K562 (cell line): ENCODE results near the gene MNDA. TPM values are rescaled to one million over a fixed set of nuclear protein-coding genes. Genes with fewer than 3 reads are reported as not detected.
A peak's percentile ranks its signal among the peaks of the same experiment; 100 is the strongest.

ENCODE experiments used
- ARID4B ChIP-seq: sonication (generic); formaldehyde crosslinking; IDR thresholded peaks from 2 replicates; pipeline ENCODE4 v1.8.0; 2022; ENCODE audit warnings: mild to moderate bottlenecking, missing genetic modification reagents
- CBX1 ChIP-seq: sonication (generic); IDR thresholded peaks from 2 replicates; pipeline ENCODE4 v1.6.1; 2016; ENCODE audit warnings: antibody characterized with exemption, low read depth, mild to moderate bottlenecking
- CC2D1A ChIP-seq: fragments of 450-650 bp; IDR thresholded peaks from 2 replicates; pipeline ENCODE4 v1.6.1; 2017; ENCODE audit warnings: mild to moderate bottlenecking
- EGR1 ChIP-seq: fragments of 450-650 bp; conservative IDR thresholded peaks from 2 replicates; pipeline ENCODE4 v1.6.1; 2017; ENCODE audit warnings: mild to moderate bottlenecking
- FOSL1 ChIP-seq: fragments of 200-800 bp; sonication (Bioruptor generic); conservative IDR thresholded peaks from 2 replicates; pipeline ENCODE4 v1.6.1; 2016; ENCODE audit warnings: missing genetic modification characterization, missing compliant biosample characterization
- KDM2B ChIP-seq: fragments of 250-450 bp; sonication (Bioruptor Pico); IDR thresholded peaks from 2 replicates; pipeline ENCODE4 v1.8.0; 2021; ENCODE audit warnings: mild to moderate bottlenecking, moderate library complexity
- NFIC ChIP-seq: fragments of 450-650 bp; IDR thresholded peaks from 2 replicates; pipeline ENCODE4 v1.6.1; 2017; ENCODE audit warnings: mild to moderate bottlenecking, inconsistent platforms
- RAD51 ChIP-seq: fragments of 450-650 bp; IDR thresholded peaks from 2 replicates; pipeline ENCODE4 v1.7.1; 2016; ENCODE audit warnings: low read depth, mild to moderate bottlenecking, borderline replicate concordance
- RB1 ChIP-seq: fragments of 450-650 bp; IDR thresholded peaks from 2 replicates; pipeline ENCODE4 v1.6.1; 2017; ENCODE audit warnings: low read depth, mild to moderate bottlenecking
- RBFOX2 ChIP-seq: fragments of 200-400 bp; formaldehyde crosslinking; IDR thresholded peaks from 2 replicates; pipeline ENCODE4 v1.6.1; 2017; ENCODE audit warnings: low read depth, mild to moderate bottlenecking, low read length, moderate library complexity
- SRSF1 ChIP-seq: fragments of 200-400 bp; formaldehyde crosslinking; IDR thresholded peaks from 2 replicates; pipeline ENCODE4 v1.6.1; 2017; ENCODE audit warnings: mild to moderate bottlenecking, low read depth, low read length, moderate library complexity
- TEAD4 ChIP-seq, 2 experiments: sonication (generic) in 1 of 2; formaldehyde crosslinking in 1 of 2; IDR thresholded peaks; 2 replicates each; pipeline versions ENCODE4 v1.6.1 to v1.8.0; 2012 to 2022; ENCODE audit warnings: borderline replicate concordance in 1 of 2, inconsistent platforms in 1 of 2, low read length in 1 of 2, mild to moderate bottlenecking in 1 of 2, missing genetic modification reagents in 1 of 2
- THRB ChIP-seq: fragments of 450-650 bp; formaldehyde crosslinking; conservative IDR thresholded peaks from 2 replicates; pipeline ENCODE4 v1.4.0; 2022; ENCODE audit warnings: mild to moderate bottlenecking, missing genetic modification characterization
- TSHZ1 ChIP-seq: fragments of 250-450 bp; sonication (Bioruptor Pico); IDR thresholded peaks from 2 replicates; pipeline ENCODE4 v1.4.0; 2020; ENCODE audit warnings: mild to moderate bottlenecking, moderate library complexity
- XRCC4 ChIP-seq: IDR thresholded peaks from one replicate; pipeline ENCODE4 v1.6.1; 2011; ENCODE audit not compliant: insufficient read depth, insufficient read length; ENCODE audit errors: extremely low read depth
- polyA plus RNA-seq, 8 experiments: library from polyadenylated mRNA; depleted of rRNA in 4 of 8; stranded (reverse) in 5 of 8; unstranded in 3 of 8; fragments of >200 nt; fragmentation: Nextera tagmentation in 2 of 8; fragmentation: Illumina TruSeq in 1 of 8; extraction: Ambion mirVana in 2 of 8; extraction: Trizol in 1 of 8; gene quantifications; 2 replicates each; pipeline versions ENCODE4 v1.2.1 to v1.2.3, GENCODE V29; 2011 to 2014; ENCODE audit warnings: inconsistent platforms in 1 of 8, missing spikeins in 1 of 8
- total RNA-seq, 7 experiments: library from RNA; depleted of rRNA in 6 of 7; stranded (reverse); fragments of >200 nt in 6 of 7; fragmentation: Illumina TruSeq in 2 of 7; extraction: Trizol in 2 of 7; gene quantifications; 2 replicates each; pipeline versions ENCODE4 v1.2.1 to v1.2.3, GENCODE V29; 2011 to 2021; ENCODE audit warnings: low replicate concordance in 1 of 7
- TF ChIP-seq, protein P1 (sequence below): fragments of 450-650 bp; IDR thresholded peaks from 2 replicates; pipeline ENCODE4 v1.6.1; 2014; ENCODE audit warnings: low read depth, mild to moderate bottlenecking, moderate library complexity, borderline replicate concordance
- TF ChIP-seq, protein P2 (sequence below): fragments of 250-450 bp; sonication (Bioruptor Pico); IDR thresholded peaks from 2 replicates; pipeline ENCODE4 v1.8.0; 2021; ENCODE audit warnings: moderate library complexity, mild to moderate bottlenecking, inconsistent platforms

The MNDA gene
- total and polyA plus RNA-seq, 9 of the 15 experiments (the other 6 are each of a cell fraction or from before 2014, with no cell fraction given), result 0.08 to 0.14 (median 0.09) TPM; not detected in 6

GRCh38 chr1:158799689-158800088, 31.5 kb upstream of the MNDA start (continued):
- TF ChIP-seq, protein P1, sequence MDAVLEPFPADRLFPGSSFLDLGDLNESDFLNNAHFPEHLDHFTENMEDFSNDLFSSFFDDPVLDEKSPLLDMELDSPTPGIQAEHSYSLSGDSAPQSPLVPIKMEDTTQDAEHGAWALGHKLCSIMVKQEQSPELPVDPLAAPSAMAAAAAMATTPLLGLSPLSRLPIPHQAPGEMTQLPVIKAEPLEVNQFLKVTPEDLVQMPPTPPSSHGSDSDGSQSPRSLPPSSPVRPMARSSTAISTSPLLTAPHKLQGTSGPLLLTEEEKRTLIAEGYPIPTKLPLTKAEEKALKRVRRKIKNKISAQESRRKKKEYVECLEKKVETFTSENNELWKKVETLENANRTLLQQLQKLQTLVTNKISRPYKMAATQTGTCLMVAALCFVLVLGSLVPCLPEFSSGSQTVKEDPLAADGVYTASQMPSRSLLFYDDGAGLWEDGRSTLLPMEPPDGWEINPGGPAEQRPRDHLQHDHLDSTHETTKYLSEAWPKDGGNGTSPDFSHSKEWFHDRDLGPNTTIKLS, result 0 out of 2 replicates have a peak, but pooled peaks have one; percentile 22
- TF ChIP-seq FOSL1 (tag) (peak; percentile 93), RBFOX2 (0 out of 2 replicates have a peak, but pooled peaks have one; percentile 32), RB1 (peak; percentile 30; the same call in 1 of the 2 replicates), EGR1 (peak; percentile 40; the same call in 1 of the 2 replicates), XRCC4 (no peak), TEAD4 (IDR thresholded peaks at IDR 0.05; ENCODE audit: low read length) (peak; percentile 44; the same call in 1 of the 2 replicates), TEAD4 (CRISPR knock-in tag; IDR thresholded peaks at IDR 0.05; ENCODE audit: borderline replicate concordance) (no peak), SRSF1 (no peak), CBX1 (no peak), RAD51 (no peak), CC2D1A (0 out of 2 replicates have a peak, but pooled peaks have one; percentile 33), TSHZ1 (no peak), ARID4B (CRISPR knock-in tag) (no peak), KDM2B (no peak), THRB (CRISPR knock-in tag) (no peak), NFIC (0 out of 2 replicates have a peak, but pooled peaks have one; percentile 8)
- TF ChIP-seq, protein P2, sequence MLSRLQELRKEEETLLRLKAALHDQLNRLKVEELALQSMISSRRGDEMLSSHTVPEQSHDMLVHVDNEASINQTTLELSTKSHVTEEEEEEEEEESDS (CRISPR knock-in tag), result no peak
